A549 treated with CORT108297 at 1 μM for 4 hours (cell line): ENCODE data around the gene AKNA. TPM values are rescaled to one million over a fixed set of nuclear protein-coding genes. Genes with fewer than 3 reads are reported as not detected.

ENCODE experiments used
- total RNA-seq: library from RNA; stranded (reverse); fragments of 200-300 nt; extraction: Qiagen RNA extraction; gene quantifications from 5 replicates; pipeline ENCODE4 v1.2.3, GENCODE V29; 2022

The AKNA gene
- 3.4 to 4.5 TPM (median 4.4 TPM) in 5 replicates for total RNA-seq

DNA sequence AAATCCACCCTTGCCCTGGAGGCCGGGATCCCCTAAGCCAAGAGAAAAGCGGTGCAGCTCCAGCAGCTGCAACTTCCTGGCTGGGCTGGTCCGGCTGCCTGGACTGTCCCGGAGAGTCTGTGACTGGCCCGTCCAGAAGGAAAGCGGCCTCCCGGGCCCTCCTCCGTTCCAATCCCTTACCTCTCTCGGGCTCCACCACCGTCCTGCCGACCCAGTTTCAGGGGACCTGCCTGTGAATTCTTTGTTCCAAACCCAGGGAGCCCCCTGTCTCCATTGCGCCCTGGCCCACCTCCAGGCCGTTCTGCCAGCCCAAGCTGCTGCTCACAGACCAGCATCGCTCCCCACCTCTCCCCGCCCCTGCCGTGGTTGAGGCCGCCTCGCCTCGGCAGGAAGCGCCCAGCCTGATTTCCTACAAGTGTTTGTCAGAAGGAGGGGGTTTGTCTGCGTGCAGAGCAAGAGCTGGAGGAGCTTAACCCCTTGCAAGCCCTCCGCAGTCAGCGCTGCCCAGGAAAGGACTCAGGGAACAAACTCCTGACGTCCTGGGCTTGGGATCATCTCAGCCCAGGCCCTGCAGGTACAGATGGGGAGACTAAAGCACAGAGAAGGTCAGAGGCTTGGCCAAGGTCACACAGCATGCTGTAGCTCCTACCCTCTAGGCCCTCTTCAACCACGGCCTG is at the start of gene AKNA:
Gene AKNA, minus strand, starts transcription at position 303 of the 677 bp plus-strand sequence. CDS start 6,649 bp downstream, outside the sequence.

GRCh38 chr9:114329625-114330022 is 58.2 kb downstream of the AKNA start, which contains the start of gene ORM2:
TSS of gene ORM2 (plus strand) at chr9:114329869. CDS start at chr9:114329905, 36 bp downstream.

GRCh38 chr9:114322831-114323531 is 64.8 kb downstream of the AKNA start, which contains the start of gene ORM1:
TSS of gene ORM1 (plus strand) at chr9:114323098. CDS start at chr9:114323134, 36 bp downstream.

Other genes starting within 250 kb of the AKNA start
- 9.8 to 15.3 TPM (median 14.6 TPM) in 5 replicates for gene COL27A1, start 232.4 kb downstream of the AKNA start, total RNA-seq
- not detected in 5 replicates for gene ORM1, start 64.9 kb downstream of the AKNA start, total RNA-seq
- gene ORM2, start 58.1 kb downstream of the AKNA start, total RNA-seq, result not detected in 5 replicates
- 4.3 to 8.3 TPM (median 7.8 TPM) in 5 replicates for gene WHRN, start 117.5 kb upstream of the AKNA start, total RNA-seq
- 107 to 154 TPM (median 119 TPM) in 5 replicates for gene ATP6V1G1, start 199.8 kb upstream of the AKNA start, total RNA-seq
- 10.9 to 12.3 TPM (median 11.8 TPM) in 5 replicates for gene TMEM268, start 223.3 kb upstream of the AKNA start, total RNA-seq